ENCODE measurements around the gene SLC25A13.
"Not testable (repeated sequence)": the region's sequence is repeated elsewhere in the genome, so short reads cannot be mapped to it uniquely, and the experiment has no call there.

The SLC25A13 gene, protein sequence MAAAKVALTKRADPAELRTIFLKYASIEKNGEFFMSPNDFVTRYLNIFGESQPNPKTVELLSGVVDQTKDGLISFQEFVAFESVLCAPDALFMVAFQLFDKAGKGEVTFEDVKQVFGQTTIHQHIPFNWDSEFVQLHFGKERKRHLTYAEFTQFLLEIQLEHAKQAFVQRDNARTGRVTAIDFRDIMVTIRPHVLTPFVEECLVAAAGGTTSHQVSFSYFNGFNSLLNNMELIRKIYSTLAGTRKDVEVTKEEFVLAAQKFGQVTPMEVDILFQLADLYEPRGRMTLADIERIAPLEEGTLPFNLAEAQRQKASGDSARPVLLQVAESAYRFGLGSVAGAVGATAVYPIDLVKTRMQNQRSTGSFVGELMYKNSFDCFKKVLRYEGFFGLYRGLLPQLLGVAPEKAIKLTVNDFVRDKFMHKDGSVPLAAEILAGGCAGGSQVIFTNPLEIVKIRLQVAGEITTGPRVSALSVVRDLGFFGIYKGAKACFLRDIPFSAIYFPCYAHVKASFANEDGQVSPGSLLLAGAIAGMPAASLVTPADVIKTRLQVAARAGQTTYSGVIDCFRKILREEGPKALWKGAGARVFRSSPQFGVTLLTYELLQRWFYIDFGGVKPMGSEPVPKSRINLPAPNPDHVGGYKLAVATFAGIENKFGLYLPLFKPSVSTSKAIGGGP

DNA sequence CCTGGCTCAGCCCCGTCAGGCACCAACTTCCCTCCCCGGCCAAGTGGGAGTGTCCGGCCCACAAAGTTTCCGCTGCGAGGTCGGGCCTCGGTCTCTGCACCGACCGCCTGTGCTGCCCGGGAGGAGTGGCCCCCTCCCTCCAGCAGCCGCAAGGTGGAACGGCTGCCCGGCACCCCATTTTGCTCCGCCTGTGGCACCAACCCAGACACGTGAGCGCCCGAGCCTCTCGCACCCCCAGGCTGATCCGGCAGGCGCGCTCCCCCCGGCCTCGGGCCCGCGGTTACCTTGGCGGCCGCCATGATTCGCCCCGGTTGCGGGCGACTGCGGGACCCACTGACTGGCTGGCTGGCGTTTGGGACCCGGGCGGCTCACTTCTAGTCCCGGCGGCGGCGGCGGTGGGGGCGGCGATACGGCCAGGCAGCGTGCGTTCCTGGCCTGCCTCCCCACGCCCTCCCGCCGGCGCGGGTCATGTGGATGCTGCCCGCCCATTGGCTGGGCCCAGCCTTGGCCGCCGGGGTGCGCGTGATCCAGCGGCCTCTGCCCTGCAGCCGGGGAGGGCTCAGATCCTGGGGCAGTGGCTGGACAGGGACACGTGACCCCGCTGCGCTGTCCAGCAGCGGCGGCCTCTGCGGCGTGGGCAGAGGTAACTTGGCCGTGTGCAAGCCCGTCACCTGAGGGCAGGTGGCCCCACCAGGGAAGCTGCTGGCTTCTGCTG is at the start of gene SLC25A13:
SLC25A13 (minus strand) TSS at position 441 of the 715 bp plus-strand sequence; CDS start at position 299, 142 bp downstream.
- H3K27ac ChIP-seq (ENCODE audit: low read length), result peak within 1 kb of the TSS; percentile 88

DNA sequence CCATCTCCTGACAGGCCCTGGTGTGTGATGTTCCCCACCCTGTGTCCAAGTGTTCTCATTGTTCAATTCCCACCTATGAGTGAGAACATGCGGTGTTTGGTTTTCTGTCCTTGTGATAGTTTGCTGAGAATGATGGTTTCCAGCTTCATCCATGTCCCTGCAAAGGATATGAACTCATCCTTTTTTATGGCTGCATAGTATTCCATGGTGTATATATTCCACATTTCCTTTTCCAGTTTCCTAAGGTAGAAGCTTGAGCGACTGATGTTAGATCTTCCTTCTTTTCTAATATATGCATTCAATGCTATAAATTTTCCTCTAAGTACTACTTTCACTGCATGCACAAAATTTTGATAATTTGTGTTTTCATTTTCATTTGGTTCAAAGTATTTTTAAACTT is 44.0 kb upstream of the SLC25A13 start:
- H3K4me1 ChIP-seq (ENCODE audit: control insufficient read depth, insufficient read depth, low read length); H3K9ac ChIP-seq (ENCODE audit: low read length in 2 of 2); H3K4me3 ChIP-seq (ENCODE audit: low read length in 2 of 2); H3K27ac ChIP-seq (ENCODE audit: low read length); H3K27me3 ChIP-seq (ENCODE audit: control insufficient read depth in 1 of 2, insufficient read depth in 2 of 2, low read length in 2 of 2); H3K36me3 ChIP-seq (ENCODE audit: control insufficient read depth in 2 of 2, insufficient read depth in 2 of 2, low read length in 2 of 2); H3K9me3 ChIP-seq (ENCODE audit: control insufficient read depth in 2 of 2, low read length in 2 of 2): not testable (repeated sequence)

More for the DNA sequence above, at the start of gene SLC25A13:
- Histone ChIP-seq H3K9ac (ENCODE audit: low read length in 2 of 2) (peak within 1 kb of the TSS; percentile 78 to 87), H3K36me3 (ENCODE audit: control insufficient read depth in 2 of 2, insufficient read depth in 2 of 2, low read length in 2 of 2) (no peaks in the 10 kb centered on the region), H3K27me3 (ENCODE audit: control insufficient read depth in 1 of 2, insufficient read depth in 2 of 2, low read length in 2 of 2) (no peaks in the 10 kb centered on the region), H3K4me3 (ENCODE audit: low read length in 2 of 2) (peak within 1 kb of the TSS; percentile 73 to 90), H3K9me3 (ENCODE audit: control insufficient read depth in 2 of 2, low read length in 2 of 2) (no peaks in the 10 kb centered on the region), H3K4me1 (ENCODE audit: control insufficient read depth, insufficient read depth, low read length) (no peaks in the 10 kb centered on the region)

DNA sequence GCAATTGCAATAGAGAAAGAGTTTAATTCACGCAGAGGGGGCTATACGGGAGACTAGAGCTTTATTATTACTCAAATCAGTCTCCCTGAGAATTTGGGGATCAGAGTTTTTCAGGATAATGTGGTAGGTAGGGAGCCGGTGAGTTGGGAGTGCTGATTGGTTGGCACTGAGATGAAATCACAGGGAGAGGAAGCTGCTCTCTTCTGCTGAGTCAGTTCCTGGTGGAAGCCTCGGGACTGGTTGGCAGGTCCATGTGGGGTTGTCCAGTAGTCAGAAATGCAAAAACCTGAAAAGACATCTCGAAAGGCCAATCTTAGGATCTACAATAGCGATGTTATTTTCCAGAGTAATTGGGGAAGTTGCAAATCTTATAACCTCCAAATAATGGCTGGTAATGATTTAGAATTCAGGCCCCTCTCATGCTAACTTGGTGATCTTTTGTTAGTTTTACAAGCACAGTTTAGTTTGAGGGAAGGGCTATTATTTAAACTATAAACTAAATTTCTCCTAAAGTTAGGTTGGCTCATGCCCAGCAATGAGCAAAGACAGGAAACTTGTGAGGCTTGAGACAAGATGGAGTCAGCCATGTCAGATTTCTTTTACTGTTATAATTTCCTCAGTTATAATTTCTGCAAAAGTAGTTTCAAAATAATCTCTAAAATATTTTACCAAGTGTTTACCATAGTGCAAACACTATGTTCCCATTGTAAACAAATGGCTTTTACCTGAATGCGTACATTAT is 39.4 kb upstream of the SLC25A13 start:
- H3K4me1 ChIP-seq (ENCODE audit: control insufficient read depth, insufficient read depth, low read length), result no peaks in the 10 kb centered on the region
- no peak overlapping the region for H3K27ac ChIP-seq (ENCODE audit: low read length)
- H3K36me3 ChIP-seq (ENCODE audit: control insufficient read depth in 2 of 2, insufficient read depth in 2 of 2, low read length in 2 of 2), result no peaks in the 10 kb centered on the region
- H3K4me3 ChIP-seq (ENCODE audit: low read length in 2 of 2), result no peak overlapping the region
- H3K9me3 ChIP-seq (ENCODE audit: control insufficient read depth in 2 of 2, low read length in 2 of 2), result no peaks in the 10 kb centered on the region
- no peak overlapping the region for H3K9ac ChIP-seq (ENCODE audit: low read length in 2 of 2)
- no peaks in the 10 kb centered on the region for H3K27me3 ChIP-seq (ENCODE audit: control insufficient read depth in 1 of 2, insufficient read depth in 2 of 2, low read length in 2 of 2)

DNA sequence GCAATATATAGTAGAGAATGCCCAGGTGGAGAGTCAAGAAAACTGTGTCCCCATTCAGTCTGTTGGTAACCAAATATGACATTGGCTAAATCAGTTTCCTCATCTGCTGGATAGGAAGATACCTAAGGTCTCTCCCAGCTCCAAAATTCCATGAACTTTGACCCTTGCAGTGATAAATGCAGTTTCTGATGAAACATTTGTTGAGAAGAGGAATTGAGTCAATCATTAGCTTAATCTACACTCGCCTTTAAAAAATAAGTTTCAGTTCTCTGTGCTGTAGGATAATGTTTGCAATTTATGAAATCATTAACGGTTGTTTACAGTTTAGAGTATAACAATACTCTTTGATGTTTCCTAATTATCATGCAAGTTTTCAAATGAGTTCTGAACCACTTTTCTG is 38.0 kb upstream of the SLC25A13 start:
- no peaks in the 10 kb centered on the region for H3K4me1 ChIP-seq (ENCODE audit: control insufficient read depth, insufficient read depth, low read length)
- no peaks in the 10 kb centered on the region for H3K9me3 ChIP-seq (ENCODE audit: control insufficient read depth in 2 of 2, low read length in 2 of 2)
- H3K36me3 ChIP-seq (ENCODE audit: control insufficient read depth in 2 of 2, insufficient read depth in 2 of 2, low read length in 2 of 2), result no peaks in the 10 kb centered on the region
- no peak overlapping the region for H3K27ac ChIP-seq (ENCODE audit: low read length)
- no peak overlapping the region for H3K9ac ChIP-seq (ENCODE audit: low read length in 2 of 2)
- H3K4me3 ChIP-seq (ENCODE audit: low read length in 2 of 2), result no peak overlapping the region
- H3K27me3 ChIP-seq (ENCODE audit: control insufficient read depth in 1 of 2, insufficient read depth in 2 of 2, low read length in 2 of 2), result no peaks in the 10 kb centered on the region

DNA sequence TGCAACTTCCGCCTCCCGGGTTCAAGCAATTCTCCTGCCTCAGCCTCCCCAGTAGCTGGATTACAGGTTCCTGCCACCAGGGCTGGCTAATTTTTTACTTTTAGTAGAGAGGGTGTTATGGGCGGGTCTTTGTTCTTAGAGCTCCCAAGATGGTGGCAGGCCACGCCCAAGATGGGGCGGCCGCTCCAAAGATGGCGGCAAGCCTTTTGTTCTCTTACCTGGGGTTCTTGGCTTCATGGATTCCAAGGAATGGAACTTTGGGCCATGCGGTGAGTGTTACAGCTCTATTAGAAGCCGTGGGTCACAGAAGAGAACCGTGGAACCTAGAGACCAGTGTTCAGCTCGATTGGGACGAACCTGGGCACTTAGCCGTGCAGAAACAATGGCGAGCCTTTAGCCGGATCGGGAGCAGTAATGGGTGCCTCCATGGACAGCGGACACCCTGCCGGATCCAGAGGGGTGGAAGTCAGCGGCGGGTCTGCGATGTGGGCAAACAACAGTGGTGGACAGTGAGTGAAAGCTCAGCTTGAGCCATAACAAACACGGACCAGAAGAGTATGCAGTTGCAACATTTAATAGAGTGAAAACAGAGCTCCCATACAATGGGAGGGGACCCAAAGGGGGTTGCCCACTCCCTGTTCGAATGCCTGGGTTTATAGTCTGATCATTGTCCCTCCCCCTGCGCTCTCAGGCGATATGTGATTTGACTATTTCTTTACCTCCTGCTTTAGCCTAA is 36.5 kb upstream of the SLC25A13 start:
- not testable (repeated sequence) for H3K9ac ChIP-seq (ENCODE audit: low read length in 2 of 2); H3K4me1 ChIP-seq (ENCODE audit: control insufficient read depth, insufficient read depth, low read length); H3K4me3 ChIP-seq (ENCODE audit: low read length in 2 of 2); H3K27me3 ChIP-seq (ENCODE audit: control insufficient read depth in 1 of 2, insufficient read depth in 2 of 2, low read length in 2 of 2); H3K36me3 ChIP-seq (ENCODE audit: control insufficient read depth in 2 of 2, insufficient read depth in 2 of 2, low read length in 2 of 2); H3K27ac ChIP-seq (ENCODE audit: low read length); H3K9me3 ChIP-seq (ENCODE audit: control insufficient read depth in 2 of 2, low read length in 2 of 2)

DNA sequence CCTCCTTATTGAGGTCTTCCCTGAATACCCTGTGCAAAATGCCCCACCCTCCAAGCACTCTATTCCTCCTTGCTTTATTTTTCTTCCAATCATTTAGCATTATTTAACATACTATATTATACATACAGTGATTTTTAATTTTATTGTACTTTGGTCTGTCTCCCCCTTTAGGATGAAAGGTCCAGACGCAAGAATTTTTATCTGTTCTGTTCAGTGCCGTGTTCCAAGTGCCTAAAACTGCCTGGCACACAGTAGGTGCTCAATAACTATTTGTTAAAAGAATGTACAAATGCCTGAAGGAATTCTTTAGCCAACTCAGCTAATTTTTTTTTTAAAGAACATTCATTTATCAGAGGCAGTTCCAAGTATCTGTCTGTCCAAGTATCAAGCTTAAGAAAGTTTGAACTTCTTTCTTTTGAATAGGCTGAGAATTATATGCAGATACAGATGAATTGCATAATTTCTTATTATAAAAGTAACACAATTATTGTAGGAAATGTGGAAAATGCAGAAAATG is 34.1 kb upstream of the SLC25A13 start:
- no peak overlapping the region for H3K27ac ChIP-seq (ENCODE audit: low read length)
- H3K36me3 ChIP-seq (ENCODE audit: control insufficient read depth in 2 of 2, insufficient read depth in 2 of 2, low read length in 2 of 2), result no peaks in the 10 kb centered on the region
- no peak overlapping the region for H3K4me3 ChIP-seq (ENCODE audit: low read length in 2 of 2)
- no peaks in the 10 kb centered on the region for H3K4me1 ChIP-seq (ENCODE audit: control insufficient read depth, insufficient read depth, low read length)
- no peaks in the 10 kb centered on the region for H3K9me3 ChIP-seq (ENCODE audit: control insufficient read depth in 2 of 2, low read length in 2 of 2)
- peaks cover 0 to 2% of the 10 kb centered on the region in 2 donors for H3K27me3 ChIP-seq (ENCODE audit: control insufficient read depth in 1 of 2, insufficient read depth in 2 of 2, low read length in 2 of 2)
- no peak overlapping the region for H3K9ac ChIP-seq (ENCODE audit: low read length in 2 of 2)

DNA sequence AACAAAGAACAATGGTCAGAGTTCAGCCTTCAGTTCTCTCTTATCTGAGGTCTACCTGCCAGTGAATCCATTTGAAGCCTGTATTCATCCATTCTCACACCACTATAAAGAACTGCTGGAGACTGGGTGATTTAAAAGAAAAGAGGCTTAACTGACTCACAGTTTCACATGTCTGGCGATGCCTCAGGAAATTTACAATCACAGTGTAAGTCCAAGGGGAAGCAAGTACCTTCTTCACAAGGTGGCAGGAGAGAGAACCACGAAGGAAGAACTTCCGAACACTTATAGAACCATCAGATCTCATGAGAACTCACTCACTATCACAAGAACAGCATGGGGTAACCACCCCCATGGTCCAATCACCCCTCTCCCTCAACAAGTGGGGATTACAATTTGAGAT is 33.0 kb upstream of the SLC25A13 start:
- no peak overlapping the region for H3K9ac ChIP-seq (ENCODE audit: low read length in 2 of 2)
- no peak overlapping the region for H3K4me3 ChIP-seq (ENCODE audit: low read length in 2 of 2)
- H3K36me3 ChIP-seq (ENCODE audit: control insufficient read depth in 2 of 2, insufficient read depth in 2 of 2, low read length in 2 of 2), result no peaks in the 10 kb centered on the region
- no peaks in the 10 kb centered on the region for H3K9me3 ChIP-seq (ENCODE audit: control insufficient read depth in 2 of 2, low read length in 2 of 2)
- peaks cover 0 to 2% of the 10 kb centered on the region in 2 donors for H3K27me3 ChIP-seq (ENCODE audit: control insufficient read depth in 1 of 2, insufficient read depth in 2 of 2, low read length in 2 of 2)
- H3K27ac ChIP-seq (ENCODE audit: low read length), result no peak overlapping the region
- H3K4me1 ChIP-seq (ENCODE audit: control insufficient read depth, insufficient read depth, low read length), result no peaks in the 10 kb centered on the region

DNA sequence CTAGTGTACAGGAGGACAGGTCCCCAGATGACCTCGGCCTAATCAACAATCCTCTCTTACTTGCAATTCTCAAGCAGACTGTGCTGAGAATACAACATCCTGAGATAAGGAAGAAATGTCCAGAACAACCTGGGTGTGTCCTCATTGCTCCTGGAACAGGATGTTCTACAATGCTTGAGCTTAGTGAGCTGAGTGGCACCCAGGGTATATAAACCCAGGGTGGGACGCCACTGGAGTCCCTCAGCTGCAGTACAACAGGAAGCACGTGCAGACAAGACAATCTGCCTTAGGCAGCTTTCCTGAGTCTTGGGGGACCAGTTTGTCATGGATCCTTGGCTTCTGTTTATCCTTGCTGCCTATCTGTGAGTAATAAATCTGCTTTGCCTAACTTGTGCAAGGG is 27.7 kb upstream of the SLC25A13 start:
- Histone ChIP-seq H3K27me3 (ENCODE audit: control insufficient read depth in 1 of 2, insufficient read depth in 2 of 2, low read length in 2 of 2) (peaks cover 0 to 2% of the 10 kb centered on the region in 2 donors), H3K4me3 (ENCODE audit: low read length in 2 of 2) (no peak overlapping the region), H3K27ac (ENCODE audit: low read length) (no peak overlapping the region), H3K36me3 (ENCODE audit: control insufficient read depth in 2 of 2, insufficient read depth in 2 of 2, low read length in 2 of 2) (no peaks in the 10 kb centered on the region), H3K9me3 (ENCODE audit: control insufficient read depth in 2 of 2, low read length in 2 of 2) (no peaks in the 10 kb centered on the region), H3K9ac (ENCODE audit: low read length in 2 of 2) (no peak overlapping the region), H3K4me1 (ENCODE audit: control insufficient read depth, insufficient read depth, low read length) (peaks cover 4% of the 10 kb centered on the region)

DNA sequence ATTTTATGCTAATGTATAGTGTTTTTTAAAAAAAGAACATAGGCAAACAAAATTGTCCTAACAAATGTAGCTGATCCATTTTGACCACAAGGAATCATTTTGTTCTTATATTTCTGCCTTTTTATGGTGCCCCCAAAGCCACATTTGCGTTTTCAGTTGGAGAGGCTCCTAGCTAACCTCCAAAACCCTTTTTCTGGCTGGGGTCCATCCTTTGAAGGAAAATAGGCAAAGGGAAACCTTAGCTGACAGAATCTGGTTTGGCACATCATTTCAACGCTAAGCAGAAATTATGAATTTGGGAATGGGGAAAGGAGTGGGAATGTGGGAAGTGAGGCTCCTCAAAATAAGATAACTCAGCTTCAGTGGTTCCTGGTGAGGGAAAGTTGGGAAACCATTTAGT is 25.6 kb upstream of the SLC25A13 start:
- Histone ChIP-seq H3K9ac (ENCODE audit: low read length in 2 of 2) (no peak overlapping the region), H3K36me3 (ENCODE audit: control insufficient read depth in 2 of 2, insufficient read depth in 2 of 2, low read length in 2 of 2) (no peaks in the 10 kb centered on the region), H3K27me3 (ENCODE audit: control insufficient read depth in 1 of 2, insufficient read depth in 2 of 2, low read length in 2 of 2) (peaks cover 0 to 2% of the 10 kb centered on the region in 2 donors), H3K4me3 (ENCODE audit: low read length in 2 of 2) (no peak overlapping the region), H3K27ac (ENCODE audit: low read length) (no peak overlapping the region), H3K9me3 (ENCODE audit: control insufficient read depth in 2 of 2, low read length in 2 of 2) (peaks cover 0 to 2% of the 10 kb centered on the region in 2 donors), H3K4me1 (ENCODE audit: control insufficient read depth, insufficient read depth, low read length) (peaks cover 4% of the 10 kb centered on the region)
